MM.1S (cell line): ENCODE measurements around the gene KLHL21.

Experiments
- EZH2 ChIP-seq: fragments of 300-600 bp; sonication (generic); optimal IDR thresholded peaks from 2 replicates; pipeline ENCODE3; 2017; ENCODE audit warnings: low read depth, mild to moderate bottlenecking, antibody characterized with exemption, low read length, mixed read lengths
- EZH2phosphoT487 ChIP-seq: fragments of 300-600 bp; sonication (generic); IDR thresholded peaks from 2 replicates; pipeline ENCODE4 v1.6.1; 2018; ENCODE audit warnings: antibody characterized with exemption, low read length
- TF ChIP-seq, protein P1 (sequence below): fragments of 300-600 bp; sonication (generic); IDR thresholded peaks from 2 replicates; pipeline ENCODE4 v1.5.1; 2016; ENCODE audit warnings: antibody characterized with exemption, low read length, mixed read lengths

DNA sequence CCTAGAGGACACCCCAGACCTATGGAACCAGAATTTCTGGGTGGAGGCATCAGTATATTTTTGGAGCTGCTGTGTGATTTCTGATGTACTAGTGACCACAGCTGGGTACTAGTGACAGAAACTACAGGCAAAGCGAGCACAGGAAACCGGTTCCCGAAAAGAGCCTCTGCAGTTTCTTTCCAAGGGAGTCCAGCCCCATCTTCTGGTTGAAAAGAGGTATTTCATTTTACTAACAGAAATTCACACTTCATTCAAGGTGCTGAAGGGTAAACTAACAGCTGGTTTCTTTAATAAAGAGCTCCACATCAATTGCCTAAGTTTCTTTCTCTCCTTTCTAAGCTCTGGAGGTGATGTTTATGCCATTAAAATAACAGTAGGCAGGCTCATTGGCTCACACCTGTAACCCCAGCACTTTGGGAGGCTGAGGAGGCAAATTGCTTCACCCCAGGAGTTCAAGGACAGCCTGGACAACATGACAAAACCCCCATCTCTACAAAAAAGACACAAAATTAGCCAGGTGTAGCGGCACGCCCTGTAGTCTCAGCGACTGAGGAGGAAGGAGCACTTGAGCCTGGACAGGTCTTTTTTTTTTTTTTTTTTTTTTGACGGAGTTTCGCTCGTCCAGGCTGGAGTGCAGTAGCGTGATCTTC, 44.0 kb upstream of the KLHL21 start:
- TF ChIP-seq, protein P1, sequence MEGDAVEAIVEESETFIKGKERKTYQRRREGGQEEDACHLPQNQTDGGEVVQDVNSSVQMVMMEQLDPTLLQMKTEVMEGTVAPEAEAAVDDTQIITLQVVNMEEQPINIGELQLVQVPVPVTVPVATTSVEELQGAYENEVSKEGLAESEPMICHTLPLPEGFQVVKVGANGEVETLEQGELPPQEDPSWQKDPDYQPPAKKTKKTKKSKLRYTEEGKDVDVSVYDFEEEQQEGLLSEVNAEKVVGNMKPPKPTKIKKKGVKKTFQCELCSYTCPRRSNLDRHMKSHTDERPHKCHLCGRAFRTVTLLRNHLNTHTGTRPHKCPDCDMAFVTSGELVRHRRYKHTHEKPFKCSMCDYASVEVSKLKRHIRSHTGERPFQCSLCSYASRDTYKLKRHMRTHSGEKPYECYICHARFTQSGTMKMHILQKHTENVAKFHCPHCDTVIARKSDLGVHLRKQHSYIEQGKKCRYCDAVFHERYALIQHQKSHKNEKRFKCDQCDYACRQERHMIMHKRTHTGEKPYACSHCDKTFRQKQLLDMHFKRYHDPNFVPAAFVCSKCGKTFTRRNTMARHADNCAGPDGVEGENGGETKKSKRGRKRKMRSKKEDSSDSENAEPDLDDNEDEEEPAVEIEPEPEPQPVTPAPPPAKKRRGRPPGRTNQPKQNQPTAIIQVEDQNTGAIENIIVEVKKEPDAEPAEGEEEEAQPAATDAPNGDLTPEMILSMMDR: peak; percentile 46
- TF ChIP-seq EZH2: no peak
- no peak for TF ChIP-seq EZH2phosphoT487
